Osteocyte (in vitro differentiated cells): Measurements from ENCODE around the gene SETD7. TPM values are rescaled to one million over a fixed set of nuclear protein-coding genes. Genes with fewer than 3 reads are reported as not detected.

Source experiments
- DNase-seq: peaks from one replicate; pipeline ENCODE4 v3.0.0; 2021; ENCODE audit warnings: mixed read lengths; ENCODE audit not compliant: unreplicated experiment; ENCODE audit errors: extremely low spot score
- H3K27ac Mint-ChIP-seq: one replicate; pipeline ENCODE4 v1.8.0; 2021; ENCODE audit warnings: mild to moderate bottlenecking, mixed read lengths; ENCODE audit not compliant: unreplicated experiment
- H3K27me3 Mint-ChIP-seq: one replicate; pipeline ENCODE4 v1.8.0; 2021; ENCODE audit warnings: mixed read lengths; ENCODE audit not compliant: unreplicated experiment
- H3K36me3 Mint-ChIP-seq: one replicate; pipeline ENCODE4 v1.8.0; 2021; ENCODE audit warnings: mixed read lengths; ENCODE audit not compliant: unreplicated experiment
- H3K4me1 Mint-ChIP-seq: one replicate; pipeline ENCODE4 v1.8.0; 2021; ENCODE audit warnings: mixed read lengths; ENCODE audit not compliant: unreplicated experiment
- H3K4me3 Mint-ChIP-seq: one replicate; pipeline ENCODE4 v1.8.0; 2021; ENCODE audit warnings: mild to moderate bottlenecking, moderate library complexity, mixed read lengths; ENCODE audit not compliant: unreplicated experiment
- H3K9me3 Mint-ChIP-seq: one replicate; pipeline ENCODE4 v1.8.0; 2021; ENCODE audit warnings: mixed read lengths; ENCODE audit not compliant: unreplicated experiment
- CTCF ChIP-seq: fragments of 200-600 bp; sonication (generic); IDR thresholded peaks from 2 replicates; pipeline ENCODE4 v1.5.0; 2021; ENCODE audit warnings: antibody characterized with exemption, mild to moderate bottlenecking, moderate library complexity
- total RNA-seq: library from RNA; stranded (reverse); gene quantifications from 2 replicates; pipeline ENCODE4 v1.2.1, GENCODE V29; 2021

SETD7 gene
- total RNA-seq, 1 donor from 2014 or later = 44.2 TPM

GRCh38 chr4:139535871-139536234 is 20.2 kb downstream of the SETD7 start:
- peaks cover 9% of the 10 kb centered on the region for H3K4me1 Mint-ChIP-seq
- no peak overlapping the region for H3K27ac Mint-ChIP-seq
- no peak overlapping the region for H3K4me3 Mint-ChIP-seq
- H3K27me3 Mint-ChIP-seq = no peaks in the 10 kb centered on the region
- peaks cover 22% of the 10 kb centered on the region for H3K36me3 Mint-ChIP-seq
- H3K9me3 Mint-ChIP-seq = no peaks in the 10 kb centered on the region
- DNase-seq = no peak
- TF ChIP-seq CTCF = no peak

GRCh38 chr4:139535228-139535870 is 20.7 kb downstream of the SETD7 start:
- peaks cover 22% of the 10 kb centered on the region for H3K36me3 Mint-ChIP-seq
- TF ChIP-seq CTCF = no peak
- H3K4me3 Mint-ChIP-seq = no peak overlapping the region
- peaks cover 10% of the 10 kb centered on the region for H3K4me1 Mint-ChIP-seq
- no peaks in the 10 kb centered on the region for H3K27me3 Mint-ChIP-seq
- no peak for DNase-seq
- no peaks in the 10 kb centered on the region for H3K9me3 Mint-ChIP-seq
- H3K27ac Mint-ChIP-seq = no peak overlapping the region

- Mint-ChIP-seq H3K36me3 (peaks cover 20% of the 10 kb centered on the region), H3K4me3 (no peak overlapping the region), H3K27me3 (no peaks in the 10 kb centered on the region), H3K9me3 (no peaks in the 10 kb centered on the region), H3K4me1 (peaks cover 10% of the 10 kb centered on the region), H3K27ac (no peak overlapping the region)
- DNase-seq = no peak
- TF ChIP-seq CTCF = no peak
These were observed 21.6 kb downstream of the SETD7 start for GRCh38 chr4:139534287-139534950.

- H3K36me3 Mint-ChIP-seq = peaks cover 28% of the 10 kb centered on the region
- no peak overlapping the region for H3K27ac Mint-ChIP-seq
- H3K27me3 Mint-ChIP-seq = no peaks in the 10 kb centered on the region
- H3K4me3 Mint-ChIP-seq = no peak overlapping the region
- H3K4me1 Mint-ChIP-seq = peaks cover 10% of the 10 kb centered on the region
- no peaks in the 10 kb centered on the region for H3K9me3 Mint-ChIP-seq
- TF ChIP-seq CTCF = no peak
- no peak for DNase-seq
These were observed 22.5 kb downstream of the SETD7 start for GRCh38 chr4:139533511-139533910.

GRCh38 chr4:139532947-139533346 is 23.1 kb downstream of the SETD7 start:
- Mint-ChIP-seq H3K4me3 (no peak overlapping the region), H3K27me3 (no peaks in the 10 kb centered on the region), H3K4me1 (peaks cover 10% of the 10 kb centered on the region), H3K9me3 (no peaks in the 10 kb centered on the region), H3K36me3 (peaks cover 33% of the 10 kb centered on the region), H3K27ac (peak overlapping the region; percentile 18)
- TF ChIP-seq CTCF = no peak
- DNase-seq = no peak
